H1 (cell line): ENCODE results near the gene KIF20A. TPM values are rescaled to one million over a fixed set of nuclear protein-coding genes. Genes with fewer than 3 reads are reported as not detected.
"Not testable (repeated sequence)": the region's sequence is repeated elsewhere in the genome, so short reads cannot be mapped to it uniquely, and the experiment has no call there.

ENCODE experiments used
- CTCF ChIA-PET: fragments of 300-600 bp; sonication (Branson Sonifier 250); formaldehyde crosslinking; loops from one replicate; lab custom pipeline; 2021; ENCODE audit not compliant: partially characterized antibody; lab: Charles Lee
- POLR2A ChIA-PET: fragments of 300-600 bp; sonication (Branson Sonifier 250); formaldehyde crosslinking; loops from one replicate; lab custom pipeline; 2021; ENCODE audit warnings: inconsistent platforms; ENCODE audit not compliant: partially characterized antibody; lab: Charles Lee
- DNase-seq, 2 experiments: peaks; one replicate each; pipeline versions ENCODE4 v3.0.0 to v3.0.0-alpha.2; 2010 to 2022; ENCODE audit warnings: low spot score in 2 of 2, low read depth in 1 of 2, mixed read lengths in 1 of 2
- FAIRE-seq: peaks from 2 replicates; lab custom pipeline; 2011; peaks lifted over from hg19 to GRCh38; lab: Jason Lieb, UNC
- H2AFZ ChIP-seq: 2 replicates; pipeline ENCODE4 v1.8.1; 2012; ENCODE audit warnings: low read length, inconsistent platforms
- H2AK5ac ChIP-seq: 2 replicates; pipeline ENCODE4 v1.6.1; 2013; ENCODE audit warnings: low read depth, low read length
- H2BK120ac ChIP-seq: replicated peaks from 2 replicates; pipeline ENCODE3; 2013; ENCODE audit warnings: low read depth, low read length, inconsistent platforms
- H2BK12ac ChIP-seq: 2 replicates; pipeline ENCODE4 v1.6.1; 2013; ENCODE audit warnings: low read depth, low read length
- H2BK15ac ChIP-seq: 2 replicates; pipeline ENCODE4 v1.6.1; 2013; ENCODE audit warnings: low read length
- H2BK20ac ChIP-seq: 2 replicates; pipeline ENCODE4 v1.6.1; 2013; ENCODE audit warnings: low read length
- H2BK5ac ChIP-seq: 2 replicates; pipeline ENCODE4 v1.6.1; 2013; ENCODE audit warnings: low read depth, low read length
- H3K14ac ChIP-seq: 2 replicates; pipeline ENCODE4 v1.6.1; 2013; ENCODE audit warnings: inconsistent platforms; ENCODE audit not compliant: insufficient read length
- H3K18ac ChIP-seq: 2 replicates; pipeline ENCODE4 v1.6.1; 2013; ENCODE audit warnings: low read length; ENCODE audit errors: extremely low read depth
- H3K23ac ChIP-seq: 2 replicates; pipeline ENCODE4 v1.6.1; 2013; ENCODE audit warnings: inconsistent platforms; ENCODE audit not compliant: insufficient read length
- H3K23me2 ChIP-seq: 2 replicates; pipeline ENCODE4 v1.6.1; 2013; ENCODE audit warnings: low read depth, low read length
- H3K27ac ChIP-seq: 2 replicates; pipeline ENCODE4 v1.6.1; 2011; ENCODE audit warnings: low read depth, low read length, inconsistent platforms
- H3K27me3 ChIP-seq, 4 experiments: replicated peaks in 1 of 4; 1 replicate in 1 of 4; 2 replicates in 3 of 4; pipeline versions ENCODE4 v1.6.1 to v1.8.1; 2011 to 2013; ENCODE audit warnings: low read length in 3 of 4, mild to moderate bottlenecking in 3 of 4, inconsistent platforms in 2 of 4, mixed read lengths in 2 of 4, moderate library complexity in 1 of 4; ENCODE audit not compliant: control insufficient read depth in 3 of 4, insufficient read depth in 3 of 4; ENCODE audit errors: extremely low read depth in 1 of 4
- H3K36me3 ChIP-seq, 4 experiments: 2 replicates each; pipeline versions ENCODE4 v1.6.1 to v1.8.1; 2011 to 2013; ENCODE audit warnings: mild to moderate bottlenecking in 4 of 4, low read length in 3 of 4, moderate library complexity in 2 of 4, control low read depth in 1 of 4, inconsistent platforms in 1 of 4; ENCODE audit not compliant: insufficient read depth in 4 of 4, control insufficient read depth in 2 of 4
- H3K4ac ChIP-seq: replicated peaks from 2 replicates; pipeline ENCODE3; 2013; ENCODE audit warnings: low read length, low read depth, mixed read lengths, inconsistent platforms; ENCODE audit not compliant: insufficient read length
- H3K4me1 ChIP-seq, 4 experiments: replicated peaks in 1 of 4; 1 replicate in 1 of 4; 2 replicates in 3 of 4; pipeline versions ENCODE4 v1.6.1 to v1.8.1; 2011 to 2013; ENCODE audit warnings: low read length in 3 of 4, inconsistent platforms in 2 of 4, mixed read lengths in 1 of 4; ENCODE audit not compliant: insufficient read depth in 4 of 4, control insufficient read depth in 3 of 4
- H3K4me2 ChIP-seq, 2 experiments: 2 replicates each; pipeline versions ENCODE4 v1.6.1 to v1.8.1; 2011 to 2013; ENCODE audit warnings: low read depth in 2 of 2, low read length in 2 of 2, control low read depth in 1 of 2, inconsistent platforms in 1 of 2, mild to moderate bottlenecking in 1 of 2; ENCODE audit not compliant: insufficient read depth in 1 of 2
- H3K4me3 ChIP-seq, 4 experiments: fragments of 200-600, 300-600 bp in 1 of 4; sonication (generic), shearing (Covaris generic), sonication (Bioruptor Twin) in 1 of 4; 2 replicates each; pipeline versions ENCODE4 v1.5.1 to v1.8.1; 2011 to 2016; ENCODE audit warnings: low read length in 4 of 4, low read depth in 3 of 4, control low read depth in 2 of 4, inconsistent platforms in 2 of 4, mild to moderate bottlenecking in 2 of 4, mixed read lengths in 1 of 4, moderate library complexity in 1 of 4; ENCODE audit not compliant: insufficient read depth in 2 of 4; ENCODE audit errors: extremely low read depth in 1 of 4
- H3K56ac ChIP-seq: replicated peaks from 2 replicates; pipeline ENCODE3; 2013; ENCODE audit warnings: low read depth, mild to moderate bottlenecking, mixed read lengths, low read length, inconsistent platforms; ENCODE audit not compliant: insufficient read length
- H3K79me1 ChIP-seq: 2 replicates; pipeline ENCODE4 v1.6.1; 2013; ENCODE audit warnings: low read depth, low read length, control low read depth
- H3K79me2 ChIP-seq, 2 experiments: 2 replicates each; pipeline versions ENCODE4 v1.6.1 to v1.8.1; 2012 to 2013; ENCODE audit warnings: low read length in 2 of 2, mild to moderate bottlenecking in 2 of 2, inconsistent platforms in 1 of 2; ENCODE audit not compliant: insufficient read depth in 2 of 2, control insufficient read depth in 1 of 2
- H3K9ac ChIP-seq, 4 experiments: replicated peaks in 1 of 4; 1 replicate in 1 of 4; 2 replicates in 3 of 4; pipeline versions ENCODE4 v1.6.1 to v1.8.1; 2011 to 2013; ENCODE audit warnings: low read depth in 3 of 4, low read length in 3 of 4, control low read depth in 2 of 4, mild to moderate bottlenecking in 2 of 4, moderate library complexity in 2 of 4, inconsistent platforms in 1 of 4; ENCODE audit errors: extremely low read depth in 1 of 4
- H3K9me3 ChIP-seq, 2 experiments: 2 replicates each; pipeline versions ENCODE4 v1.6.1 to v1.8.1; 2012 to 2013; ENCODE audit warnings: mild to moderate bottlenecking in 2 of 2, moderate library complexity in 2 of 2, control low read depth in 1 of 2, inconsistent platforms in 1 of 2, low read depth in 1 of 2, low read length in 1 of 2, mixed read lengths in 1 of 2; ENCODE audit not compliant: insufficient read depth in 2 of 2
- H4K20me1 ChIP-seq, 2 experiments: replicated peaks in 1 of 2; 2 replicates each; pipeline versions ENCODE3 to v1.8.1; 2011 to 2013; ENCODE audit warnings: inconsistent platforms in 2 of 2, low read length in 2 of 2, mild to moderate bottlenecking in 1 of 2; ENCODE audit not compliant: insufficient read depth in 2 of 2, control insufficient read depth in 1 of 2
- H4K5ac ChIP-seq: 2 replicates; pipeline ENCODE4 v1.6.1; 2013; ENCODE audit warnings: low read length, low read depth, mixed read lengths, inconsistent platforms; ENCODE audit not compliant: insufficient read length
- H4K8ac ChIP-seq: 2 replicates; pipeline ENCODE4 v1.8.0; 2013; ENCODE audit warnings: mild to moderate bottlenecking, moderate library complexity, low read length, inconsistent platforms; ENCODE audit not compliant: insufficient read depth; ENCODE audit errors: extremely low read depth
- H4K91ac ChIP-seq: replicated peaks from 2 replicates; pipeline ENCODE3; 2013; ENCODE audit warnings: low read length, mixed read lengths, inconsistent platforms; ENCODE audit not compliant: insufficient read length
- EGR1 ChIP-seq: IDR thresholded peaks from 2 replicates; pipeline ENCODE4 v1.6.1; 2011; ENCODE audit warnings: low read depth, low read length, borderline replicate concordance
- RBBP5 ChIP-seq: IDR thresholded peaks from 2 replicates; pipeline ENCODE4 v1.7.1; 2012; ENCODE audit warnings: low read depth, mild to moderate bottlenecking, inconsistent platforms, low read length, moderate library complexity, borderline replicate concordance
- WGBS, 2 experiments: shearing (Covaris generic) in 1 of 2; methylation state at CpG; one replicate each; pipeline versions ENCODE4 v1.1.6 to v1.1.7; 2013 to 2015; ENCODE audit warnings: low lambda C conversion rate in 2 of 2, mixed read lengths in 2 of 2, inconsistent platforms in 1 of 2, low coverage in 1 of 2, missing lambda C conversion rate in 1 of 2; ENCODE audit not compliant: insufficient replicate concordance in 2 of 2, insufficient coverage in 1 of 2, insufficient read length in 1 of 2; ENCODE audit errors: extremely low coverage in 1 of 2, missing lambda C conversion rate in 1 of 2; 5-methylcytosine and 5-hydroxymethylcytosine counted together
- polyA plus RNA-seq, 7 experiments: library from polyadenylated mRNA; depleted of rRNA in 3 of 7; stranded (reverse) in 5 of 7; unstranded in 2 of 7; fragments of >200 nt in 5 of 7; fragments of 200-250 nt in 2 of 7; gene quantifications; 1 replicate in 5 of 7; 2 replicates in 1 of 7; 4 replicates in 1 of 7; pipeline versions ENCODE4 v1.2.1 to v1.2.3, GENCODE V29; 2011 to 2013; ENCODE audit warnings: missing spikeins in 2 of 7, mixed read lengths in 2 of 7
- total RNA-seq: library from RNA; stranded (reverse); fragmentation: NEBNext Ultra II Directional; extraction: Animal tissue kit (Norgen Biotek cat#: 25700); gene quantifications from 2 replicates; pipeline ENCODE4 v1.2.1, GENCODE V29; 2021

The KIF20A gene
- total and polyA plus RNA-seq, 2 of the 8 experiments (the other 6 are each of a cell fraction or from before 2014, with no cell fraction given), result 33.3 to 67.1 TPM

- no peak for TF ChIP-seq EGR1
- no peak for TF ChIP-seq RBBP5
Measured at GRCh38 chr5:138192826-138193225, 13.9 kb downstream of the KIF20A start (continued).

GRCh38 chr5:138193859-138194258, 14.9 kb downstream of the KIF20A start:
- H4K20me1 ChIP-seq, FAIRE-seq, H2AK5ac ChIP-seq, H3K23ac ChIP-seq, H3K23me2 ChIP-seq, H3K18ac ChIP-seq, H3K4ac ChIP-seq, H4K91ac ChIP-seq, H3K4me2 ChIP-seq, H2BK120ac ChIP-seq, H3K27ac ChIP-seq, H3K9me3 ChIP-seq, H2BK20ac ChIP-seq, DNase-seq, H3K4me1 ChIP-seq, H3K27me3 ChIP-seq, H3K79me2 ChIP-seq, H4K5ac ChIP-seq, H2AFZ ChIP-seq, H3K9ac ChIP-seq, H3K4me3 ChIP-seq, H2BK12ac ChIP-seq, H4K8ac ChIP-seq, H2BK15ac ChIP-seq, H3K14ac ChIP-seq, CTCF ChIA-PET, H3K56ac ChIP-seq, H2BK5ac ChIP-seq, H3K79me1 ChIP-seq: not testable (repeated sequence)
- WGBS, 2 experiments, result 94% methylated on average over 6 of the region's 8 CpGs; no CpG with 5 or more reads in 1 of the 2 experiments
- POLR2A ChIA-PET, result interaction anchor here (1.9 kb wide), 1 partner anchor 15 kb away, joined by 4 read pairs; the partner anchor contains the start of gene KIF20A
- peaks cover 18 to 73% (median 42%) of the 10 kb centered on the region in 4 experiments; a peak in 7 of 8 replicates for H3K36me3 ChIP-seq
